Measurements from ENCODE around the gene P2RY12.

The P2RY12 gene

DNA sequence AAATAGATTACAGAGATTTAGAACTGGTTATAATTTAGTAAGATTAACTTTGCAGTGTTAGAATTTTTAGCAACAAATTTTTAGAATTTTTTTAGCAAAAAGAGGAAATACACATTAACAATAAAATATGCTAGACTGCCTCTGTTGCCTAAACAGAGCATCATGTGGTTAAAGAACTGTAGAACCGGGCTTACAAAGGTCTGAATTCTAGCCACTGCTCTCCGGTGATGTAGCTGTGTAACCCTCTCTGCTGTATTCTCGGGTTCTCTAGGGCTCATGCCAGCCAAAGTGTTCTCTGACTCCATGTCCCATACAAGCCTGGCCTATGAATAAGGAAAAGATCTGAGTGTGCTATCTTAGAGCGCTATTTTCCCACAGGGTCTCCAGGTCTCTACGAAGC is 2.9 kb upstream of the P2RY12 start:
- H3K36me3 ChIP-seq = peaks cover 0 to 12% (median 0%) of the 10 kb centered on the region in 11 experiments; a peak in 5 of 22 replicates
- TF ChIP-seq Cebpa-rat (IDR thresholded peaks at IDR 0.05) = no peak
- H3K4me3 ChIP-seq = no peak overlapping the region
- no peaks in the 10 kb centered on the region for H3K27me3 ChIP-seq
- peak overlapping the region in 5 of 11 experiments; percentile 10 to 38 (median 28); a peak in 5 of 22 replicates for H3K9ac ChIP-seq
- H4K20me1 ChIP-seq = no peaks in the 10 kb centered on the region
- peak overlapping the region; percentile 51 to 87 (median 64) for H3K4me2 ChIP-seq
- H3K9me3 ChIP-seq (replicated peaks in 1 of 11) = peaks cover 0 to 4% (median 0%) of the 10 kb centered on the region in 11 experiments; a peak in 2 of 22 replicates
- H3K27ac ChIP-seq = peak overlapping the region in 10 of 11 experiments; percentile 11 to 76 (median 55); a peak in 17 of 22 replicates
- H3K4me1 ChIP-seq = peaks cover 34 to 96% (median 73%) of the 10 kb centered on the region in 10 experiments

DNA sequence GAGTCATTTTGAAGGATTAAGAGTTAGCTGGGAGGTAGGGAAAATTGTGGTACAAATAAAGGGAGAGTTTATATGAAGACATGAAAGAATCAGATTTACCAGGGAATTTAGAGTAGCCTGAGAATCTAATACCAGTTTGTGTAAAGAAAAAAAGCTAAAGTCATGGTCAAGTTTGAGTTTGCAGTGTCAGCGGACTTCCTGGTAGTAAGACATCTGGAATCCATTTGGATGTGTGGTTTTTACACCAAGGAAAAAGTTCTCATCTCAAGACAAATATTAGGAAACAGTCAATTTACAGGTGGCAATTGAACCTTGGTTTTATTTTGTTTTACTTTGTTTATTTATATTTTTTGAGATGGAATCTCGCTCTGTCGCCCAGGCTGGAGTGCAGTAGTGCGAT is 1.5 kb upstream of the P2RY12 start:
- Histone ChIP-seq H3K4me3 (no peak overlapping the region), H3K4me1 (peaks cover 34 to 96% (median 68%) of the 10 kb centered on the region in 10 experiments), H4K20me1 (no peaks in the 10 kb centered on the region), H3K27me3 (no peaks in the 10 kb centered on the region), H3K4me2 (peak overlapping the region in 5 of 11 experiments; percentile 1 to 93 (median 77); a peak in 8 of 22 replicates), H3K9me3 (replicated peaks in 1 of 11) (peaks cover 0 to 4% (median 0%) of the 10 kb centered on the region in 11 experiments; a peak in 2 of 22 replicates), H3K9ac (peak overlapping the region in 1 of 11 experiments; percentile 73; a peak in 2 of 22 replicates), H3K27ac (peak overlapping the region in 5 of 11 experiments; percentile 20 to 85 (median 73); a peak in 8 of 22 replicates), H3K36me3 (peaks cover 0 to 12% (median 0%) of the 10 kb centered on the region in 11 experiments; a peak in 6 of 22 replicates)
- no peak for TF ChIP-seq Cebpa-rat (IDR thresholded peaks at IDR 0.05)

DNA sequence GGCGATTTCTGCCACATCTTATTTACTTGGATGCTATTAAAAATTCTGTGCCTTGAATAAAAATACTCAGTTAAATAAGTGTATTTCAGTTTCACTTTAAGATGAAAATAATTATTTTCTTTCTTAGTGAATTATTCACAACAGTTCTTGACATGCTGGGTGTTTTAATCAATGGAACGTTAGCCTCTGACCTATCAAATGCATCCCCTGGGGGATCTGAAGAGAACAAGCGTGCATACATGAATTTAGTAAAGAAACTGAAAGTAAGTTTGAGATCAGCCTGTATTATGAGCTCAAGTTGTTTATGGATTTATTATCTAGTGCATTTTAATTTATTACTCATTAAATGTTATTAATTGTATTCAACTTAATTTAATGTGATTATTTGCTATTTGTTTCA is 597 bp downstream of the P2RY12 start:
- peak overlapping the region; percentile 44 to 93 (median 66); a peak in 21 of 22 replicates for H3K4me2 ChIP-seq
- H3K27me3 ChIP-seq = no peaks in the 10 kb centered on the region
- H3K36me3 ChIP-seq = peaks cover 0 to 14% (median 0%) of the 10 kb centered on the region in 11 experiments; a peak in 4 of 22 replicates
- H3K27ac ChIP-seq = peak overlapping the region in 9 of 11 experiments; percentile 23 to 85 (median 61); a peak in 15 of 22 replicates
- H3K4me1 ChIP-seq = peaks cover 34 to 96% (median 60%) of the 10 kb centered on the region in 10 experiments
- H3K9ac ChIP-seq = peak overlapping the region in 4 of 11 experiments; percentile 64 to 73 (median 68); a peak in 8 of 22 replicates
- no peaks in the 10 kb centered on the region for H4K20me1 ChIP-seq
- peak overlapping the region in 5 of 10 experiments; percentile 39 to 55 (median 43); a peak in 7 of 20 replicates for H3K4me3 ChIP-seq
- TF ChIP-seq Cebpa-rat (IDR thresholded peaks at IDR 0.05) = no peak
- H3K9me3 ChIP-seq (replicated peaks in 1 of 11) = no peaks in the 10 kb centered on the region; a peak in 1 of 22 replicates

DNA sequence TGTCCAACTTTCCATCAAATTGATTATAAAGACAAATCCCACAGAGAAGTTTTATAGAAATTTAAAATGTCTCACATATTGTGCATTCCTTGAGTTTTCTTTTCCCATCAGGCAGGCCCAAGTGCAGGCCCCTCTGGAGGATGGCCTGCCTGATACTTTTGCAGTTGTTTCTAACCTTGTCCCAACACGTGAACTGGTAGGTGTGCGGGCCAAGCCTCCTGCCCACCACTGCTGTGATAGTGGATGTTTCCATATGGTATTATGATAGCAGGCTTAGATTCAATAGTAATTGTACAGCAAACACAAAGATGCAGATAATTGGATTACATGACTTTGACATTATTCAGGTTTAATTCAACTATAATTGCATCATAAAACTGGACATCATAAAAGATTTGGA is 1.4 kb downstream of the P2RY12 start:
- peak overlapping the region; percentile 49 to 93 (median 66) for H3K4me2 ChIP-seq
- H3K36me3 ChIP-seq = peaks cover 0 to 12% (median 0%) of the 10 kb centered on the region in 11 experiments; a peak in 2 of 22 replicates
- no peak for TF ChIP-seq Cebpa-rat (IDR thresholded peaks at IDR 0.05)
- peak overlapping the region in 10 of 11 experiments; percentile 23 to 85 (median 59); a peak in 16 of 22 replicates for H3K27ac ChIP-seq
- H3K4me1 ChIP-seq = peaks cover 32 to 90% (median 54%) of the 10 kb centered on the region in 10 experiments
- H4K20me1 ChIP-seq = no peaks in the 10 kb centered on the region
- H3K27me3 ChIP-seq = no peaks in the 10 kb centered on the region
- peak overlapping the region in 4 of 10 experiments; percentile 29 to 55 (median 46); a peak in 6 of 20 replicates for H3K4me3 ChIP-seq
- H3K9ac ChIP-seq = peak overlapping the region in 4 of 11 experiments; percentile 43 to 73 (median 68); a peak in 7 of 22 replicates
- no peaks in the 10 kb centered on the region; a peak in 1 of 22 replicates for H3K9me3 ChIP-seq (replicated peaks in 1 of 11)

DNA sequence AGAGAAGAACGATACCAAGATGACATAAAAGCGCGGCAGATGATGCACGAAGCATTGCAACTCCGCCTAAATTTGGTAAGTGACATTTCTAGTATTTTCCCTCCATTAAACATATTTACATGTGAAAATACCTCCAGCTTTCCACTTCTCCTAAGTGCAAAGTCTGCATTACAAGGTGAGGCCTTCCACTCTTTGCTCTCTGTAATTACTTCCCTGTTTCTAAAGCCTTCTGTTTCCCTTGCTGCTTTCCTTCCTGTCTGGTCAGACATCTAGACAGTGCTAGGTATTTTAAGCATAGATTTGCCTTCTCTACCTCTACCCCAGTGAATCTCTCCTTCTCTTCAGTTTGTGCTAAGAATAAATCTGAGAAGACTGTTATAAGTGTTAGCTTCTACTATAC is 1.9 kb downstream of the P2RY12 start:
- no peaks in the 10 kb centered on the region for H3K27me3 ChIP-seq
- H3K4me2 ChIP-seq = peak overlapping the region; percentile 49 to 93 (median 66)
- peak overlapping the region in 10 of 11 experiments; percentile 23 to 85 (median 59); a peak in 14 of 22 replicates for H3K27ac ChIP-seq
- peak overlapping the region in 4 of 10 experiments; percentile 29 to 55 (median 46); a peak in 5 of 20 replicates for H3K4me3 ChIP-seq
- TF ChIP-seq Cebpa-rat (IDR thresholded peaks at IDR 0.05) = no peak
- H3K9me3 ChIP-seq (replicated peaks in 1 of 11) = no peaks in the 10 kb centered on the region; a peak in 1 of 22 replicates
- H3K4me1 ChIP-seq = peaks cover 27 to 87% (median 49%) of the 10 kb centered on the region in 10 experiments
- peak overlapping the region in 3 of 11 experiments; percentile 43 to 73 (median 68); a peak in 5 of 22 replicates for H3K9ac ChIP-seq
- peaks cover 0 to 12% (median 0%) of the 10 kb centered on the region in 11 experiments; a peak in 2 of 22 replicates for H3K36me3 ChIP-seq
- no peaks in the 10 kb centered on the region for H4K20me1 ChIP-seq

DNA sequence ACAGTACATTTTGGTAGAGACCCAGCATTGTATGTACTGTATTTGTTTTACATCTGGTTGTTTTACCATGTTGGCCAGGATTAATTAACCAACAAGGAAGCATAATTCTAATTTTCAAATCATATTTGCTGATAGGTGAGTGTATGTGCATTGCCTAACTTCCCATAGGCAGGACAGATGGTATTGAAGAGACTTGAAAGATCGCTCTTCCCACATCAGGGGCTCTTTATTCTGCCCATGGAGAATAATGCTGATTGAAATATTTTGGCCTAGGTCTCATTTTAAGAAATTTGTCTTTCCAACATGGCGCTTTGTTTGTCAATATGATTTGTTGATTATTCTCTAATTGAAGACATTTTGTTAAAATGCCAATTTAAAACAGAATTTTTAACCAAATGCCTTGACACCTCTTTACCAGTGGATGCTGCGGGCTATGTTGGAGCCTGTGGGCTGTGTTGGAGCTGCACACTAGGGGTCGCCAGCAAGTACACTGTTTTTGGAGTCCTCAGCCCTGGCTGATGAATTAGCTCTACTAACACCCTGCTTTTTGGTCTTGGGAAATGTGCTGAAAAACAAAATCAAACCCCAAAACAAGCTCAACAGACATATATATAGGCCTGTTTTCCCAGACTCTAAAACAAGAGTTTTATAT is 5.3 kb downstream of the P2RY12 start:
- Histone ChIP-seq H3K36me3 (peaks cover 0 to 12% (median 0%) of the 10 kb centered on the region in 11 experiments; a peak in 3 of 22 replicates), H3K27me3 (no peaks in the 10 kb centered on the region), H3K4me1 (peaks cover 16 to 58% (median 26%) of the 10 kb centered on the region in 10 experiments), H3K27ac (no peak overlapping the region), H3K9ac (no peak overlapping the region), H3K4me3 (no peak overlapping the region), H3K4me2 (peak overlapping the region in 1 of 11 experiments; percentile 30; a peak in 2 of 22 replicates), H4K20me1 (no peaks in the 10 kb centered on the region), H3K9me3 (replicated peaks in 1 of 11) (no peaks in the 10 kb centered on the region)
- no peak for TF ChIP-seq Cebpa-rat (IDR thresholded peaks at IDR 0.05)

DNA sequence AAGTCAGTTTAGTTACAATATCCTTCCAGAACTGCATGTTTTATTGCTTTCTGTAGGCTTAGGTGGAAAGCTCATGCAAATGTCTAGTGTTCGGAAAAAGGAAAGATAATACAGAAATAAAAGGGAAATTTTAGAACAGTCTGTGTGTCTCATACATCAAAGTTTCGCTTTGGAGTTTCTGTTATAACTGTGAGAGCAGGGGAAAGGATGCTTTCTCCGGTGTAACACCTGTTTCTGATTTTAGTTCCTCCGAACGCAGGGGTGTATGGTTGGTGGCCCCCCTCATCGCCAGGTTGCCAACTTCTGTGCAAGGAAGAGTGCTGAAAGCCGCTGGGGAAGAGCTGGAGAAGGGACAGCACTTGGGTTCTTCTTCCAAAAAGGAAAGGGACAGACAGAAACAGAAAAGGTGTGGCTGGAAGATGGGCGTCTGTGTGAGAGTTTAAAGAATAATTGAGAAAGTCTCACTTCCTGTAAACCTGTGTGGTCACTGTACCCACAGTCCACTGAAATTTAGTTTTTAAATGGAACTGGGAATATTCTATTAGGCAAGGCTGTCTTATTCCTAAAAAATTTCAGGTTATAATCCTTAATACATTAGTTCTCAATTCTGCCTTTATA is 6.7 kb downstream of the P2RY12 start:
- Histone ChIP-seq H4K20me1 (no peaks in the 10 kb centered on the region), H3K27ac (no peak overlapping the region), H3K4me1 (peaks cover 5 to 46% (median 13%) of the 10 kb centered on the region in 10 experiments), H3K4me2 (no peak overlapping the region), H3K27me3 (no peaks in the 10 kb centered on the region), H3K36me3 (peaks cover 0 to 12% (median 0%) of the 10 kb centered on the region in 11 experiments; a peak in 3 of 22 replicates), H3K9me3 (replicated peaks in 1 of 11) (no peaks in the 10 kb centered on the region), H3K4me3 (no peak overlapping the region), H3K9ac (no peak overlapping the region)
- no peak for TF ChIP-seq Cebpa-rat (IDR thresholded peaks at IDR 0.05)

DNA sequence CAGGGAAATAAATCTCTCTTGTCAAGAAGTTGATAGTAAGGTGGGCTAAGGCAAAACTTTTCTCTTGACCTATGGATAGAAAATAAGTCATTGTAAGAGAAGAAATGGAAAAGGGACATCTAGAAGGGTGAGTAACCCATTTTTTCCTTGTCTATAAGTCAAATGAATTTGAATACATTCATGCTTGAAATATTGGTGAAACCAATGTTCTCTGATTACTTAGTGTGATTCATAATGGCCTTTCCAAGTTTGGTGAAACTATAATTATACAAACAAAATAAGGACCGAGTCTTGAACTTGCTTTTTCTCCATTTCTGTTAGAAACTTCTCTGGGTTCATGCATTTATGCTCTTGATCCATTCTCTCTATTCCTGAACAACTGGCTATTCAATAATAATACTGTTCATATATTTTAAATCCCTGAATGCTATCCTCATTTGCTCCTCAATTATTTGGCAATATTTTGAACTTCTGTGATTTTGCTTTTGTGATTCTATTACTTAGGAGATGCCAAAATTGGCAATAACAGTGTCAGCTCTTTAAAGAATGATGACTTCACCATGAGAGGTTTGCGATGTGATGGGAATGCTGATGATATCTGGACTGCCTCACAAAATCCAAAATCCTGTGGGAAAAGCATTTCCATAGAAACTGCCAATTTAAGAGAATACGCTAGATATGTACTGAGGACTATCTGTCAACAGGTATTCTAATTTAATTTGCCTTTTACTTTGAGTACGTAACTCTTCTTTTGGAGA is 12.3 kb downstream of the P2RY12 start:
- Histone ChIP-seq H3K36me3 (peaks cover 0 to 9% (median 0%) of the 10 kb centered on the region in 11 experiments; a peak in 3 of 22 replicates), H3K9me3 (replicated peaks in 1 of 11) (no peaks in the 10 kb centered on the region), H3K4me1 (no peaks in the 10 kb centered on the region), H3K4me3 (no peak overlapping the region), H3K27me3 (no peaks in the 10 kb centered on the region), H3K4me2 (no peak overlapping the region), H4K20me1 (no peaks in the 10 kb centered on the region), H3K9ac (no peak overlapping the region), H3K27ac (no peak overlapping the region)
- no peak for TF ChIP-seq Cebpa-rat (IDR thresholded peaks at IDR 0.05)

All from BLaER1 treated with 17β-estradiol and CSF1 and Interleukin-3, amounts not matched to agents 10 nM and 100 nM (cell line).